GM19468 (cell line): ENCODE results near the gene ATG4D.
"Not testable (repeated sequence)": the region's sequence is repeated elsewhere in the genome, so short reads cannot be mapped to it uniquely, and the experiment has no call there.

Experiments
- ATAC-seq: cut with Tn5 transposase; IDR thresholded peaks from one replicate; pipeline ENCODE4 v1.9.1; 2021; ENCODE audit warnings: mild to moderate bottlenecking, moderate library complexity, moderate number of reproducible peaks; ENCODE audit not compliant: unreplicated experiment; ENCODE audit errors: extremely low read depth

ATG4D gene

GRCh38 chr19:10568826-10569651, 25.3 kb downstream of the ATG4D start, which contains the start of gene CDKN2D:
Gene CDKN2D (minus strand): TSS chr19:10568979. CDS start chr19:10568653, 326 bp downstream.
- peak; percentile 68 for ATAC-seq

- ATAC-seq, result not testable (repeated sequence)
These were observed 30.1 kb downstream of the ATG4D start for GRCh38 chr19:10573793-10574192.

- ATAC-seq, result no peak
These were observed 30.8 kb downstream of the ATG4D start for GRCh38 chr19:10574462-10574861.

GRCh38 chr19:10575011-10575716, 31.5 kb downstream of the ATG4D start:
- no peak for ATAC-seq

GRCh38 chr19:10577951-10578350, 34.2 kb downstream of the ATG4D start:
- no peak for ATAC-seq

- ATAC-seq, result no peak
These were observed 37.4 kb downstream of the ATG4D start for GRCh38 chr19:10580979-10581631.

- ATAC-seq, result no peak
These were observed 38.4 kb downstream of the ATG4D start for GRCh38 chr19:10582091-10582490.

GRCh38 chr19:10583036-10583776, 39.5 kb downstream of the ATG4D start:
- no peak for ATAC-seq

GRCh38 chr19:10586396-10586795, 42.7 kb downstream of the ATG4D start:
- no peak for ATAC-seq

- ATAC-seq, result no peak
These were observed 43.5 kb downstream of the ATG4D start, which contains the start of gene AP1M2 for GRCh38 chr19:10587022-10587838. Gene AP1M2 (minus strand): TSS chr19:10587312. CDS start chr19:10587231, 81 bp downstream.

- ATAC-seq, result no peak
These were observed 44.1 kb downstream of the ATG4D start for GRCh38 chr19:10587839-10588150.

- ATAC-seq, result no peak
These were observed 49.4 kb downstream of the ATG4D start for GRCh38 chr19:10593148-10593547.

GRCh38 chr19:10593820-10594637, 50.3 kb downstream of the ATG4D start:
- ATAC-seq, result no peak

- ATAC-seq, result no peak
These were observed 56.4 kb downstream of the ATG4D start for GRCh38 chr19:10600149-10600548.

GRCh38 chr19:10601999-10602329, 58.3 kb downstream of the ATG4D start:
- no peak for ATAC-seq

GRCh38 chr19:10602330-10603083, 58.8 kb downstream of the ATG4D start:
- peak; percentile 29 for ATAC-seq
